HG03175 (cell line): ENCODE results near the gene CFAP74.

Experiments used
- ATAC-seq: cut with Tn5 transposase; IDR thresholded peaks from one replicate; pipeline ENCODE4 v1.9.1; 2021; ENCODE audit warnings: mild to moderate bottlenecking, moderate library complexity; ENCODE audit not compliant: unreplicated experiment

CFAP74 gene

GRCh38 chr1:1972976-1973715 is 30.4 kb downstream of the CFAP74 start:
- no peak for ATAC-seq

- no peak for ATAC-seq
Observed at GRCh38 chr1:1971688-1972087, 31.9 kb downstream of the CFAP74 start.

- ATAC-seq = no peak
Observed at GRCh38 chr1:1971017-1971416, 32.6 kb downstream of the CFAP74 start.

DNA sequence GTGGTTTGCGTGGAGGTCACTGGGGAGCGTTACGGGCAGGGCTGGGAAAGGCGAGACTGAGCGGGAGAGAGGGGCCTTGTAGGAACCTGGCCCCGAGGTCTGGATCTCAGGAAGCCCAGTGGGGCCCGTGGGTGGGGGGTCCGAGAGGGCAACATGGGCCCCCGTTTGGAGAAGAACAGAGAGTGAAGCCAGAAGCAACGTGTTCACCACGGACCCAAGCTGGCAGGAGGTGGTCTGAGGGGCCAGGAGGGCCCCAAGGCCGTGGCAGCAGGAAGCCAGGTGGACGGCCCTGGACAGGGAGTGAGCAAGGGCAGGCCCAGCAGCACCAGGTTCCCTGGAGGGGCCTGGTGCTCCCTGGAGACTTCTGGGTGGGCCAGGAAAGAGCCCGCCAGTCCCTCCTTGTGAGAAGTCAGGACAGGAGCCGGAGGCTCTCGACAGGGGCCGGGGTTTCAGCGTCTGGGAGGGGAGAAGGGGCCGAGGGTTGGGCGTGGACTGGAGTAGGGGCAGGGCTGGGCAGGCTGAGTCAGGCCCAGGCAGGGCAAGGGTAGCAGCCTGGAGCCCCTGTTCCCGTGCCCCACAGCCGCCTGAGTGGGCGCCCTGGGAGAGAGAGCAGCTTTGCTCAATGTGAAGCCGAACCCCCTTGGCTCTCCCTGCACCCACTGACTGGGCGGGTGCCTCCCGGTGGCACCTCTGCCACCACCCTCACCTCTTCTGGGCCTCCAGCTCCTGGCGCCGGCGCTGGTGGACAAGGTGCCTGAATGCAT is 33.5 kb downstream of the CFAP74 start:
- ATAC-seq = no peak

DNA sequence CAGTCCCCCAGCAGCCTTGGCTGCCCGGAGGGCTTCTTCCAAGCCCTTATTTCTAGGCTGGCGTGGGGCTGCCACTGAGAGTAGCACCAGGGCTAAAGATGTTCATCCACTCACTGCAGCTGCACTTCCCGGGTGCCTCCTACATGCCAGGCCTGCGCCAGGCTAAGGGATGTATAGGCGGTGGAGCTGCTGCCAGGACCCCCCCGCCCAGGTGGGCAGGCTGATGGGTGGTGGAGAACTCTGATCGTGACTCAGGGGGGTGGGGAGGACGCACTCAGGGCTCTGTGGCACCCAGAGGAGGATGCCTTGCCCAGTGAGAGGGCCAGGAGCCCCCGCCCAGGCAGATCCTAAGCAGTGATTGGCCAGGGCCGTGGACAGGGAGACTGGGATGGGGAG is 34.1 kb downstream of the CFAP74 start:
- no peak for ATAC-seq

DNA sequence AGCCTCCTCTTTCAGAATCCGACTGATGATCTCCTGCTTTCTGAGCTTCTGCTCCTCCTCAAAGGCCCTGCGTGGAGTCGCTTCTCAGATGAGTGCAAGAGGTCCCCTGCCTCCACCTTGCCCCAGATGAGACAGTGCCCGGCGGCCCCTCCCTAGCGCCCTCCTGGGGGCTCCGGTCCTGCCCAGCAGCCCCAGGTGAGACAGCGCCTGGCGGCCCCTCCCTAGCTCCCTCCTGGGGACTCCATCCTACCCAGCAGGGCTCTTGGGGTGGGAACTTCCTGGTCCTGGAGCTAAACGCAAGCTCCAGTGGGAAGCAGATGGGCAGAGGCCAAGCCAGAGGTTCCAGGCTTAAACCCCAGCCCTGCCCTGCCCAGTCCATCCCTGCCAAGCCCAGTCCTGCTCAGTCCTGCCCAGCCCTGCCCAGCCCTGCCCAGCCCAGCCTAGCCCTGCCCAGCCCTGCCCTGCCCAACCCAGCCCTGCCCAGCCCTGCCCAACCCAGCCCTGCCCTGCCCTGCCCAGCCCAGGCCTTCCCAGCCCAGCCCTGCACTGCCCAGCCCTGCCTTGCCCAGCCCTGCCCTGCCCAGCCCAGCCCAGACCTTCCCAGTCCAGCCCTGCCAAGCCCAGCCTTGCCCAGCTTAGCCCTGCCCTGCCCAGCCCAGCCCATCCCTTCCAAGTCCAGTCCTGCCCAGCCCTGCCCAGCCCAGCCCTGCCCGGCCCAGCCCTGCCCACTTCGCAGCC is 34.6 kb downstream of the CFAP74 start:
- ATAC-seq = no peak

DNA sequence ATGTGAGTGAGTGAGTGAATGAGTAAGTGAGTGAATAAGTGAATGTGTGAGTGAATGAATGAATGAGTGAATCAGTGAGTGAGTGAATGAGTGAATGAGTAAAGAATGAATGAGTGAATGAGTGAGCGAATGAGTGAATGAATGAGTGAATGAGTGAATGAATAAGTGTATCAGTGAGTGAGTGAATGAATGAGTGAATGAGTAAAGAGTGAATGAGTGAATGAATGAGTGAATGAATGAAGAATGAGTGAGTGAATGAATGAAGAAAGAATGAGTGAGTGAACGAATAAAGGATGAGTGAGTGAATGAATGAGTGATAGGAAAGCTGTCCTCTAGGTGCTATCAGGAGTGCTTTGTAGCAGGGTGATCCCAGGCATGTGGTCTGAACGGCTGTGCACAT is 35.7 kb downstream of the CFAP74 start:
- ATAC-seq = no peak

GRCh38 chr1:1967151-1967550 is 36.4 kb downstream of the CFAP74 start:
- ATAC-seq = no peak

DNA sequence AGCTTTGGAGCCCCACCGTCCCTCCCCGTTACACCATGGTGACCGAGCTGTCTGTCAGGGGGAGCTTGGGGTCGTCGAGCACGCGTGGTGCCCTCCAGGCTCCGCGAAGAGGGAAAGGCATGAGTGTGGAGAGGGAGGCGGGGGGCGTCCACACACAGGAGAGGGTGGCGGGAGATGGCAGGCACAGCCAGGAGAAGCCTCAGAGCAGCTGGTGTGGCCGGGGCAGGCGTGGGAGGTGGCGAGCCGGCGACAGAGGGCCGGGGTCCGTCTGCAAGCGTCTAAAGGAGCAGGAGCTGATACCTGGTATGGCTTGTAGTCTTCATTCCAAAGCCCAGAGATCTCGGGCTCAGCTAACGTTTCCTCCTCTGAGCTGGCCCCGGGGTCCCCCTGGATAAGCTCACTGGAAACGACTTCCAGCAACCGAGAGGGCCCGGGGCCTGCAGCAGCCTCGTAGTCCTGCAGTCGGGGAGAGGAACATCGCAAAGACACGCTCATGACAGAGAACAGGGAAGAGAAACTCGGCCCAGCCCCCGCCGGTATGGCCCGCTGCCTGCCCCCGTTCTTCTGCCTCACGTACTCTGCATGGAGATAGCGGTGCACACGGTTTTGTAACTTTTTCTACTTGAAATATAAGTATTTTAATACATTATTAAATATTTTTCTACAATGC is 37.4 kb downstream of the CFAP74 start:
- ATAC-seq = no peak

GRCh38 chr1:1965546-1965945 is 38.0 kb downstream of the CFAP74 start:
- no peak for ATAC-seq

GRCh38 chr1:1964811-1965210 is 38.8 kb downstream of the CFAP74 start:
- no peak for ATAC-seq

DNA sequence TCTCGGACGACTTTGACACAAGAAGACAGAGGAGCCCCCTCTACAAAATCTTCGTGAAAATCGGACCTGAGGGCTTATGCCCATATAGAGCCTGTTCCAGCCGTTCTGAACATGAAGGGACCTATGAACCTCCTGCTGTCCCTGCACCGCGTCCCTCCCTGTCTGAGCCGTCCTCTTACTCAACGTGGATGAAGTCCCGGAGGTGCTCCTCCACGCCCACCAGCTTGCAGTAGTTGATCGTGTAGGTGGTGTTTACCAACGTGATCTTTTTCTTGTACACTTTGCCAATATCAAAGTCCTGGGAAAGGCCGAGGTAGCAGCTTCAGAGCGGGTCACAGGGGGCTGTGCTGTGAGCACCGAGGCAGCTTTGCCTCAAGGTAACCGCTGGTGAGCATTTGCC is 40.0 kb downstream of the CFAP74 start:
- no peak for ATAC-seq

- ATAC-seq = no peak
Observed at GRCh38 chr1:1962752-1963151, 40.8 kb downstream of the CFAP74 start.

DNA sequence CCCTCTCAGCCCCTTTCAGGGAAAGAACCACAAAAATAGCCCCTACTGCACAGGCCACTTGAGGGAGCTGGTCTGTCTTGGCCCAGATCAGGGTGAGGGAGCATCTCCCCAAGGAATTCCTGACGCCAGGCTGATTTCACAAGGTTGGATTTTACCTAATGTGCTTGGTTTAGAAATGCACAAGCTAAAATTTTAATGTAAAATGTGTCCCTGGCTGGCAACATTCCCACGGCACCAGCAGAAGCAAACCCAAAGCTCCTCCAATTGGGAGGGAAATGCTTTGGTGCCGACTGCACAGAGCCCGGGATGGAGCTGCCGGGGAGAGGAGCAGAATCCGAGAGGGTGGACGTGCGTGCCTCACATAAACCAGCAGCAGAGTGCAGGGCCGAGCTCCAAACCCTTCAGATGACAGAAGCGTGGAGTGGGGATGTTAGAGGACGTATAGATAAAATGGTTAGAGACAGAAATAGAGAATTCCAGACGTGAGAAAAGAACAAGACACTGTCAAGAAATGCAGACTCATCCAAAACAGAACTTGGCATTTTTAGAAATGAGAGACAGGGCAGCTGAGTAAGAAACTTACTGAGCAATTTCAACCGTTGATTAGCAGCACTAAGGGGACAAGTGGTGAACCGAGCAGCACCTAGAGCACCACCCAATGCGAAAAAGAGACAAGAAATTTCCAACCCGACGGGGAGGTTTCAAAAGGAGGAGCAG is 42.9 kb downstream of the CFAP74 start:
- no peak for ATAC-seq

GRCh38 chr1:1959840-1960479 is 43.6 kb downstream of the CFAP74 start:
- ATAC-seq = no peak

DNA sequence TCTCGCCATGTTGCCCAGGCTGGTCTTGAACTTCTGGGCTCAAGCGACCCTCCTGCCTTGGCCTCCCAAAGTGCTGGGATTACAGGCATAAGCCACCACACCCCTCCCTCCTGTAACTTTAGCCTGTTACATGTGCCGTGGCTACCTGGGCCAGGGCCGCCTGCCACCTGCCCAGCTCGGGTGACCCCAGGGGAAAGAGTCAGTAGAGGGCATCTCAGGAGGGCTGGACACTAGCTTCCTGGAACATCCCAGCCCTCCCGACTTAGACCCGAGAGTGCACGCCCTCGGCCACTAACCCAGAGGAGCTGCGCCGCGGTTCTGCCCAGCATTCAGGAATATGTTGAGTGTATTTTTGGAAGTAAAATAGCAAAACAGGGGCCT is 44.1 kb downstream of the CFAP74 start:
- no peak for ATAC-seq

DNA sequence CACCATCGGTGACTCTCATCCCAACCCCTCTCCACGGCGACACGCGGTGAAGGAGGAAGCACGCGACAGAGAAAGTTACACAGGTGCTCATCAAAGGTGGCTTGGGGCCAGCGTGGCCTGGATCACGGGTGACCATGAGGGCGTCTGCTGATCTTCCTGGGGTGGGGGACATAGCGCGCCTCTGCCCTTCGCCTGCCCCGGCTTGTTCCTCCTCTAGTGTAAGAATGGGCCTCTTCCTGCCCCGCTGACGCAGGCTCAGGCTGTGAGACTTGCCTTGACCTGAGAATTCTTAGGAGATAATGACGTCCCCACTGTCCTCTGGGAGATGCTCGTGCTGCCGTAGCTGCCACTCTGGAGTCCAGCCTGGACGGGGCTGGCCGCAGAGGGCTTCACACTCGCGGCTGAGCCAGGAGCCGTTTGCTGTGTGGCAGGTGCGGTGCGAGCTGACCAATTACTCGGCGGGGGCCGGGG is 45.5 kb downstream of the CFAP74 start:
- ATAC-seq = no peak

- ATAC-seq = no peak
Observed at GRCh38 chr1:1957533-1957961, 46.0 kb downstream of the CFAP74 start.

DNA sequence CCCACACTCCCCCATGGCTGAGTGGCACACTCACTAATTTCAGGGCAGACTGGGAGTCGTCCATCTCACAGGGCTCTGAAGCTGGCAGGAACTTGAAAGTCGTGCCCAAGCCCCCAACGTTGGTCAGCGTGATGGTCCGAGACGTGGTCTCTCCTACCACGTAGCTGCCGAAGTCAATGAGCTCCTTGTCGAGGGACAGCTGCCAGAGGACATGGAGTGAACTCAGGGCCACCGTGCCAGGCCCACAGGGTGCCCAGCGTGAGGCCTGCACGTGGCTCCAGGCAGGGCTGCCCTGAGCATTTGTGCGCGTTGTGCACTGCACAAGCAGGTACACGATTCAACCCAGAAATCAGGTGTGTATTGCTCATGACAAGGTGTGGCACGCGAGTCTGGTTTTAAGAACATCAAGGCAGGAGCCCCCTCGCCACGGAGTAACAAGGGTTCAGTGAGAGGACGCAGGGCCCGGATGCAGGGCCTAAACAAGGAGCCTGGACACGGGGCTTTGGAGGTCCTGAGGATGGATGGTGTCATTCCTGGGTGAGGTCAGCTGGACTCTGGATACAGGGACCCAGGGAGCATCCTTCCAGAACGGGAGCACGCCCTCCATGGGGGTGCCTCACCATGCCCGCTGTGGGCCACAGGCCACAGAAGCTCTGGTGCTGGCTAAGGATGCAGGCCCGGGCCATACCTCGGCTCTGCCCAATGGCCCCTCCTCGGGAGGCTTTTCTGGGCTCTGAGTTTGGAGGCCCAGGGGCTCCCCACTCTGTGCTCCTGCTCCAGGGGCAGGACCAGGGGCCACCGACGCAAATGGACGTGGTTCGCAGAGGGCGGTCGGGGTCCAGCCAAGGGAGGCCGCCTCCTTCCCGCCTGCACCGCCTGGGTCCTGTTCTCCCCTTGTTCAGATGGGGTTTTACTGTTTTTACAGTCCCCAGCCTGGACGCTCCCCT is 46.7 kb downstream of the CFAP74 start:
- no peak for ATAC-seq
